NOMO-1 treated with DMSO at 0.1 percent for 48 hours (cell line): ENCODE measurements around the gene VAMP5.
A peak's percentile ranks its signal among the peaks of the same experiment; 100 is the strongest.
"Not testable (repeated sequence)": the region's sequence is repeated elsewhere in the genome, so short reads cannot be mapped to it uniquely, and the experiment has no call there.

Source experiments
- DNase-seq: peaks from one replicate; lab custom pipeline; 2025; ENCODE audit not compliant: unreplicated experiment; lab: John Stamatoyannopoulos, UW

Gene VAMP5

DNA sequence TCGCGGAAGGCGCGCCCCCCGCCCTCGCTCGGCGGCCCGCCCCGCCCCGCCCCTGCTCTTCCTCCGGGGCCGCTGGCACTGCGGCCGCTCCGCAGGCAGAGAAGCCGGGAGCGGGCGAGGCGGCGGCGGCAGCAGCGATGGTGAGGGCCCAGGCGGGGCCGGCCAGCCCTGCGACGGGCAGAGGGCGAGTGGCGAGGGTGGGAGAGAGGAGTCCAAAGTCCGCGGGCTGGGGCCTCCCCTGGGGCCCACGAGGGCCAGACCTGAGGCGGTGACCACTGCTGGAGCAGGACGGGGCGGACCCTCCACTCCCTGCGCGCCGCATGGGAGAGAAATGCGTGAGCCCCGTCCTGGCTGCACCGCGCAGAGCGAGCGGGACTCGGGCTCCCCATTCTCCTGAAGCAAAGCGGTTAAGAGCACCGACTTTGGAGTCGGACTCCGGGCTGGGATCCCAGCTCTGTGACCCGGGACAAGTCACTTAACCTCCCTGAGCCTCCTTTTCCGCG lies at the start of gene VAMP5:
Gene VAMP5 (plus strand): TSS at position 78 of the 503 bp plus-strand sequence. CDS start 60 bp downstream, at position 138.
- no peak for DNase-seq

DNA sequence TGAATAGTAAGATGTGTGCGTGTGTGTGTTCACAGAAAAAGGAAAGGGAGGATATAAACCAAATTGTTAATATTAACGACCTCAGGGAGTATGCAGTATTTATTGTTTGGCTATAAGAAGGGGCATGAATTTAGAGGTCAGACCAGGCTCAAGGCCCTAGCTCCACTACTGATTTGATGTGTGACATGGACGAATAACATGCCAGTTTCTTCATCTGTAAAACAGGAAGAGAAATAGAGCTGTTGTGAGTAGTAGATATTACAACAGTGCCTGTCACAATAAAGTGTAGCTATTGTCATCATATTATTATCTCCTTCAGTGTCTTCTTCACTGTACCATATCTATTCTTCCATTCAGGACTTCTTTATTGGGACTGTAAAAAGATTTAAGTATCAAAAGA lies 49.4 kb upstream of the VAMP5 start:
- peak; percentile 65 for DNase-seq

DNA sequence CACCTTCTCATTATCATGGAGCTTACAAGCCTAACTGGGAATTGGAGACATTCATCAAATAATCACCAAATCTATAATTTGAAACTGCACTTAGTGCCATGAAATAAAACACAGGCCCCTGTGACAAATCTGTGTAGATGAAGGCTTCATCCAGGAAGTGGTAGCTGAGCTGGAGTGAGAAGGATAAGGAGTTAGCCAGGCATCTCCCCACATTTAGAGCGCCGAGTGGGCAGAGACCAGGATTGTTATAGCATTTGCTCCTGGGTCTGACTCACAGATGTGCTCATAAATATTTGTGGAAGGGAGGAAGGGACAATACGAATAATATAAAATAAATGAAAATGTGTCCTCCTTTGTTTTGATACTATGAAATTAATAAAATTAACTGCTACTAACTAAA lies 47.8 kb upstream of the VAMP5 start:
- no peak for DNase-seq

DNA sequence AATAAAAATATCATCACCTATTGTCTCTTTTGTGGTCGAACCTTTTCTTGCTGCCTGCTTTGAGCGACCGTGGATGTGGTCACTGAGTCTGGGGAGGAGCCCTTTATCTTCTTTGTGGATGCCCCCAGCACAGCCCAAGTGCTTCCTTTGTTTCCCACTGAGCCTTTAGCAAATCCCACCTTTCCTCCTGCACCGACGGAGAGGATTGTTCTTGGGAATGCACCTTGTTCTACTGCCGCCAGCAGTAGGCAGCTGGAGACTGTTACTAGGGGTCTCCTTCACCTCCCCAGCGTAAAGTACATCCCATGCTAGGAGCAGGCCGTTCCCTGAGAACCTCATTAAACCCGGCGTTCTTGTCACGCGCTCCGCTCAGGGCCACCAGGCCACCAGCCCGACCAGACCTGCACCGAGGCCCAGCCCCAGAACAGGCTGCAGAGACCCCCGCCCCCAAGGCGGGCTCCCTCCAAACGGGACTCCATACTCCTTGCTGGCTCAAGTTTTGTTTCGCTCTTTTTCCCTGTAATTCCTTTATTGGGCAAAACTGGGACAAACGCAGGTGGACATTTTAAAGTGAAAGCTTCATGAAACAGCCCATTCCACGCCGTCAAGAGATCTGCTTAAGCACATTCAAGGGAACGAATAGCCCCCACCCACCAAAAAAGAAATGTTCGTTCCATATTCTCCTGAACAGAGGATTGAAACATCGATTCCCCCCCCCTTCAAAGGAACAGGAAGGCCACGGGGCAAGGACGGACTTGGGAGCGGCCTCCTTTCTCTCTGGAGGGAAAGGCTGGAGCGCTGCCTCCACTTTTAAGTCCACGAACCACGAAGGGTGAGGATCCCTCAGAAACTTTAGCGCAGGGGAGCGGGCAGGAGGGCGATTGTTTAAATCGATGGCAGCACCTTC lies 46.4 kb upstream of the VAMP5 start:
- peak; percentile 39 for DNase-seq

GRCh38 chr2:85538507-85539360 lies 45.5 kb upstream of the VAMP5 start, which contains the start of gene MAT2A:
TSS of gene MAT2A (plus strand) at chr2:85539168. CDS start at chr2:85539288, 120 bp downstream.
- peak; percentile 84 for DNase-seq

GRCh38 chr2:85539361-85540132 lies 44.7 kb upstream of the VAMP5 start:
- DNase-seq, result peak; percentile 71

GRCh38 chr2:85540133-85540648 lies 44.0 kb upstream of the VAMP5 start:
- DNase-seq, result no peak

DNA sequence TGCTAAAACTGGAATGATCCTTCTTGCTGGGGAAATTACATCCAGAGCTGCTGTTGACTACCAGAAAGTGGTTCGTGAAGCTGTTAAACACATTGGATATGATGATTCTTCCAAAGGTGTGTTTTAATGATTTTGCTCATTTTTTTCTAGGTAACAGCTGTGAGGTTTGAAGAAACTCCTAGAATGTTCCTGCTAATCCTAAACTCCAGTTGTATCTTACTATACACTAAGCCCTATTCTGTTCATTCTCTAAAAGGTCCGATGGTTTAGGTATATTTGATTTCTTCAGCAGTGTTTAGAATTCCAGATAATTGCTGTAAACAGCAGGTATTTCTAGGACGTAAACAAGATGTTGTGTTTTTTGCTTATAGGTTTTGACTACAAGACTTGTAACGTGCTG lies 43.0 kb upstream of the VAMP5 start:
- no peak for DNase-seq

DNA sequence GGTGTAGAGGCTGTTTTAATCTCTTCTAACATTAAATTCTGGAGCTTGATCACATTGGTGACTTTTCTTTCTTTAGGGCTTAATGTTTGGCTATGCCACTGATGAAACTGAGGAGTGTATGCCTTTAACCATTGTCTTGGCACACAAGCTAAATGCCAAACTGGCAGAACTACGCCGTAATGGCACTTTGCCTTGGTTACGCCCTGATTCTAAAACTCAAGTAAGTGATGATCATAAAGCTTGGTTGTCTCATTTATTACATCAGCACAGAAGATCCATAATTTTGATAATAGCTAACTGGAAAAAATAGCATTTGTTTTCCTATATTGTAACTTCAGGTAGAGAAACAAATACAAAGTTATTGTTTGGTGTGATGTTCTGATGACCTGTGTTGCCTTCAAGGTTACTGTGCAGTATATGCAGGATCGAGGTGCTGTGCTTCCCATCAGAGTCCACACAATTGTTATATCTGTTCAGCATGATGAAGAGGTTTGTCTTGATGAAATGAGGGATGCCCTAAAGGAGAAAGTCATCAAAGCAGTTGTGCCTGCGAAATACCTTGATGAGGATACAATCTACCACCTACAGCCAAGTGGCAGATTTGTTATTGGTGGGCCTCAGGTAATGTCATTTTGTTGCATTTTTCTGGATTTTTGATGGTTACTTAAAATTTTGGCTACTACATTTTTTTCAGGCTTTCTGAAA lies 42.3 kb upstream of the VAMP5 start:
- DNase-seq, result no peak

DNA sequence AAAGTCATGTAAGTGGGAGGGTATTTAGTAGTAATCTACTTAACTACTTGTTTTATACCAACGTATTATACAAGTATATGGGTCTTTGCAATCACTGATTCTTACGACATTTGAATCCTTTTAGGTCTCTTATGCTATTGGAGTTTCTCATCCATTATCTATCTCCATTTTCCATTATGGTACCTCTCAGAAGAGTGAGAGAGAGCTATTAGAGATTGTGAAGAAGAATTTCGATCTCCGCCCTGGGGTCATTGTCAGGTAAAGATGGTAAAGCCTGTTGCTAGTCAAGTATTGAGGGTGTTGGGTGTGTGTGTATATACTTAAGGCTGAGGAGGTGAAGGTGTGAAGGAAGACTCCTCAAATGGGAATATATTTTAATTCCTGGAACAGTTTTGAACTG lies 41.5 kb upstream of the VAMP5 start:
- DNase-seq, result no peak

GRCh38 chr2:85544254-85544691 lies 40.0 kb upstream of the VAMP5 start:
- not testable (repeated sequence) for DNase-seq

DNA sequence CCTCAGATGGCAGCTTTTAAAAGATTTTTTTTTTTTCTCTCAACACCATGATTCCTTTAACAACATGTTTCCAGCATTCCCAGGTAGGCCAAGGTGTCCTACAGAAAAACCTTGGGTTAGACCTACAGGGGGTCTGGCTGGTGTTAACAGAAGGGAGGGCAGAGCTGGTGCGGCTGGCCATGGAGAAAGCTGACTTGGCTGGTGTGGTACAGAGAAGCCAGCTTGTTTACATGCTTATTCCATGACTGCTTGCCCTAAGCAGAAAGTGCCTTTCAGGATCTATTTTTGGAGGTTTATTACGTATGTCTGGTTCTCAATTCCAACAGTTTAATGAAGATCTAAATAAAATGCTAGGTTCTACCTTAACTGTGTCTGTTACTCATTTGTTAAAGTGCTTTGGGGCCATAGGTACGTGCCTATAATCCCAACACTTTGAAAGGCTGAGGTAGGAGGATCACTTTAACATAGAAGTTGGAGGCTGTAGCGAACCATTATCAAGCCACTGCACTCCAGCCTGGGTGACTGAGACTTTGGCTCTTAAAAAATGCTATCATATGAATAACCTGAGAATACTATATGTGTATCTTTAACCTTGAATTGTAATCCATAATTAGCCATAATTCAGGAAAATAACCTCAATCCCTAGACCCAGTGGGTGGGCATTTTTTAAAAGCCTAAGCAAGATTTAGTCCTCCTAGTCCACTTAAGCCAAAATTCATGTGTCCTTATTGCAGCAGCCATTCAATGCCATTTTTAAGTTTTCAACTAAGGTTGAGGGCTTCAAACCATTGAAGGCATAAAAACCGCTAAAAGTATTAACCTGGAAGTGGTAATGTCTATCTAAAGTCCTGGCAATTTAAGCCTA lies 39.1 kb upstream of the VAMP5 start:
- not testable (repeated sequence) for DNase-seq

DNA sequence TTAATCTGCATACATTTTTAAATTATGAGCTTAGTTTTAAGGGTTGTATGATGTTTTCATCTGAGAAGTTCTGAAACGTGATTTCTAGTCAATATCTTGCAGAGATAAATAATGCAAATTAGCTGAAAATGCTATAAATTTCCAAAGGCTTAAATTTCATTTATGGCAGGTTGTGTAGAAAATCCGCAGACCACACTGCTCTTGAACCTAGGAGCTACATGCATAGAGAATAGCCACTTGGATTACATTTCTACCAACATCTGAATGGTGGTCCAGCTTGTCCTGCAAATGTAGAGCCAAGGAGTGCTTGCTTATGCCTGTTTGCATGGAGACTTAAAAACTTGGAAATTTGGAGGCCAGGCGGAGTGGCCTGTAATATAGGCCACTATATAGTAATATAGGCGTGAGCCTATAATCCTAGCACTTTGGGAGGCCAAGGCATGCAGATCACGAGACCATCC lies 38.4 kb upstream of the VAMP5 start:
- no peak for DNase-seq

GRCh38 chr2:85547089-85547858 lies 37.0 kb upstream of the VAMP5 start:
- DNase-seq, result no peak

DNA sequence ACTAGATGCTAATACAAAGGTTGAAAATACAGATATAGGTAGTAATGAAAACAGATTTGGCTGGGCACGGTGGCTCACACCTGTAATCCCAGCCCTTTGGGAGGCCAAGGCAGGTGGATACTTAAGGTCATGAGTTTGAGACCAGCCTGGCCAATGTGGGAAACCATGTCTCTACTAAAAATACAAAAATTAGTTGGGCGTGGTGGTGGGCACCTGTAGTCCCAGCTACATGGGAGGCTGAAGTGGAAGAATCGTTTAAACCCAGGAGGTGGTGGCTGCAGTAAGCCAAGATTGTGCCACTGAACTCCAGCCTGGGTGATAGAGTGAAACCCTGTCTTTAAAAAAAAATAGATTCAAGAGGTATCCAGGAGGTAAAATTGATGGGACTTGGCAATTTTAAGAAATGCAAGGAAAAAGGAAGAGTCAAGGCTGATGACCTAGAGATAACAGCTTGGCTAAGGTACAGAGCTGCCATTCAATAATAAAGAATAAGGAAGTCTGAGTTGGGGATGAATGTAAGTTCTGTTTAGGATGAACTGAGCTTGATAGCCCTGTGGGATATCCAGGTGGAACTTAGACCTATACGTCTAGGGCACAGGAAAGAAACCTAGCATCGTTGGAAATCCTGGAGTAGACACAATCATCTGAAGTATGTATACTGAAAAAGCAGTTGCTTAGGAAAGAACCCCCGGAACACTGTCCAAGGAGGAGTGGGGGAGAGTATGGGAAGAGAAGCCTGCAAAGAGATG lies 36.2 kb upstream of the VAMP5 start:
- DNase-seq, result no peak

DNA sequence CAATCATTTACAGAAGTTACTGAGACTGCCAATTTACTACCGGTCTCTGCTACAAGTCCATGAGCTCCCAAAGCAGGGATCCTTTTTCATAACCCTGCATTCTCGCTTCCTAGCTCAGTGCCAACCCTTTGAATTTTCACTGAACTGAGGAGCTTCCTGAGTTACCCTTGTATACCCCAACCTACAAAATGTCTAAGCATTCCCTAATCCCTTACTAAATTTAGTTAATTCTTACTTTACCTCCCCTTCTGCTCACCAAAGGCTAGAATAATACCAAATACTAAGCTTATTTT lies 35.7 kb upstream of the VAMP5 start:
- no peak for DNase-seq

DNA sequence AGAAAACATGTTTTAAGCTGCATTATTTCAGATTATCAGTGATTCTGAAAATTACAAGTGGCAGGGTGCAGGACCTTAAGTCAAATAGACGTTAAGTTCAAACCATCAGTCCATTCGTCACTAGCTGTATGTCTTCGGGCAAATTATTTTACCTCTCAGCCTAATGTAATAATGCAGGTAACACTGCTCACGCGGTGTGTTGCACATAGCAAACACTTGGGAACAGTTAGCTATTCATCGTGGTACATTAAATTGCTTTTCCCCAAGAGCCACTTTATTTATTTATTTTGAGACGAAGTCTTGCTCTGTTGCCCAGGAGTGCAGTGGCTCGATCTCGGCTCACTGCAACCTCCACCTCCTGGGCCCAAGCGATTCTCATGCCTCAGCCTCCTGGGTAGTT lies 35.1 kb upstream of the VAMP5 start:
- DNase-seq, result no peak

GRCh38 chr2:85549826-85550225 lies 34.4 kb upstream of the VAMP5 start:
- DNase-seq, result no peak
